GM18498 (cell line): Measurements from ENCODE around the gene STAT6.

Experiments used
- ATAC-seq: cut with Tn5 transposase; IDR thresholded peaks from one replicate; pipeline ENCODE4 v1.9.1; 2021; ENCODE audit warnings: mild to moderate bottlenecking, moderate library complexity; ENCODE audit not compliant: unreplicated experiment

Gene STAT6

DNA sequence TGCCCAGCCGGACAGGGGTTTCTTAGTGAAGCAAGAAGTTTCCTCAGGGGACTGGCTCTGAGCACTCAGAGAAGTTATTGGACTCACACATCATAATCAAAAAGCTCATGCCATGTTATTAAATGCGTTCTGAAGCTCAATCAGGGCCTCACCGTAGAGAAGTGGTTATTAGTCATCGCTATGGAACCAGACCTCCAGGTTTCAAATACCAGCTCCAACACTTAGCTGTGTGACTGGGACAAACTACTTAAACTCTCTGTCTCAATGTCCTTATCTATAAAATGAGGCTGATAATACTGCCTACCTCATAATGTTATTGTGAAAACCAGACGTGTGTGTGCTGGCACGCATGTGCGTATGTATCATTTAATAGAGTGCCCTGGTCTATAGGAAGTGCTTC, 7.3 kb downstream of the STAT6 start:
- no peak for ATAC-seq

DNA sequence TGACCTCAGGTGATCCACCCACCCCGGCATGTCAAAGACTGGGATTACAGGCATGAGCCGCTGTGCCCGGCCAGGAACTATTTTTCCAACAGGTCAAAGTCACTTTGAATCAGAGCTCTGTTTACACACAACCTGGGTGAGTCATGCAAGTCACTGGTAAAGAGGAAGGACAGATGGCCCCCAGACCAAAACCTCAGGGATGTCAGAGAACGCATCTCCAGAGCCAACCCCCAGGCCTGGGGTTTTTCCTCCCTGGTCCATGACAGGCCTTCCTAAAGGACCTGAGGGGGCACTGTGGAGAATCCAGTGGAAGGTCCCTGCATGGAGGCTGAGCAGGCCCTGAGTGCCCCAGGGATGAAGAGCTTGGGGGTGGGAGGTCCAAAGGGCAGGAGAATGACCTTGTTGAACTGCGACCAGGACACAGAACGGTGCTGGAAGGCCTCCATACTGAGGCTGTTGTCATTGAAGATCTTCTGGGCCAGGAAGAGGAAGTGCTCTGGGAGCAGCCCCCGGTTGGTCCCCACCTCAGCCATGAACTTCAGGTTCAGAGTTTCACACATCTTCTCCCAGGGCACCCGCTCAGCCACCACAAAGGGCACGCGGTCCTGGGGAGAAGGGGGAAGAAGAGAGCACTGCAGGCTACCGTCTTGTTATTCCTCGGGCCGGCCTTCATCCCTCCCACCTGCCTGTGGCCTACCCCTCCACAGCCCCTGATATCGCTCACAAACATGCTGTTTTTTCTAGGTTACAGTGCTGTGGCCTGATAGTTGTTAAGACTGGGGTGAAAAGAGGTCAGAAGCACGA, 9.1 kb downstream of the STAT6 start:
- no peak for ATAC-seq

DNA sequence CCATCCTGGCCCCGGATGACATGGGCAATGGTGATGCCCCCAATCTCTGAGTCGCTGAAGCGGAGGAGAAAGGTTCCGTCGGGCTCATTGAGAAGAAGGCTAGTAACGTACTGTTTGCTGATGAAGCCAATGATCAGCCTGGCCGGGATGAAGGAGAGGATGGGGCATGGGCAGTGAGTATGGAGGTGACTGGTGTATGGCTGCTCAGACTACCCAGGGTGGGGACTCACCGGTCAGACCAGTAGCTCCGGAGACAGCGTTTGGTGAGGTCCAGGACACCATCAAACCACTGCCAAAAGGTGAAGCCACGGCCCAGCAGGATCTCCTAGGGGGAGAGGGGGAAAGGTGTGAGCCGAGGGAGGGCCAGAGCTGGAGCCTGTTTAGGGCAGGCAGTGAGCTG, 11.4 kb downstream of the STAT6 start:
- ATAC-seq, result no peak

DNA sequence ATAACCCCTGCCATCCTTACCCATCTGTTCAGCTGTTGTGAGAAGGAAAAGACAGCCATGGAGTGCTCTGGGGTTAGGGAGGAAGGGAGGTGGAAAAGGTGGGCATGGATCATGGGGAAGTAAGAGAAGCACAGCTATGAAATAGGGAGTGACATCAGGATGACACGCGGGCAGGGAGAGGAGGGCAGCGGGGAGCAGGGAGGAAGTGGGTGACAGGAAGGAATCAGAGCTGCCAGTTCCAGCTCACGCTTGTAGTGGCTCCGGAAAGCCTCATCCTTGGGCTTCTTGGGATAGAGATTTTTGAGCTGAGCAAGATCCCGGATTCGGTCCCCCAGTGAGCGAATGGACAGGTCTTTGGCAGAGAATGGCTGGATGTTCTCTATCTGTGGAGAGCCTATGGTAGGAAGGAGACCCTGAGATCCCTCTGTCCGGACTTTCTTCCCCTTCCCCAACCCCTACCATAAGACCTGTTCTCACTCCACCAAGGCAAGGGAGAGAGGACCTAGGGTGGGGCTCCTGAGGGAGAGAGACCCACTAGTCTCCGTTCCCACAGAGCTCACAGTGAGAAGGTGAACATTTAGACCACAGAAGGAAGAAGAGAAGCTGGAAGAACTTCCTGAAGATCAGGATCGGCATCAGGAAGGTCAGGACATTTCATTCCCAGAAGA, 12.0 kb downstream of the STAT6 start:
- ATAC-seq, result no peak

DNA sequence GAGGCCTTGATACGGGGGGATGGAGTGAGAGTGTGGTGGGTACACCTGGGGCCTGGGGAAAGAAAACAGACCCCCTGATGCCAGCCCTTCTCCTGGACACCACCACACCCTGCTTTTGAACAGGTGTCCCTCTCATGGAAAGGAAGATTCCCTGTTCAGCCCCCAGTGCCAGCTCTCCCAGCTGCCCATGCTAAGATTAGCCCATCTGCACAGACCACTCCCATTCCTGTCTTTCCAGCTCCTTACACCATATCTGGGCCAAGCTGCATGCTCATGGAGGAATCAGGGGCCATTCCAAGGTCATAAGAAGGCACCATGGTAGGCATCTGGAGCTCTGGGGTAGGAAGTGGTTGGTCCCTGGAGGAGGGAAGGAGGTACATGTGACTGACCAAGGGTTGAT, 12.6 kb downstream of the STAT6 start:
- no peak for ATAC-seq

DNA sequence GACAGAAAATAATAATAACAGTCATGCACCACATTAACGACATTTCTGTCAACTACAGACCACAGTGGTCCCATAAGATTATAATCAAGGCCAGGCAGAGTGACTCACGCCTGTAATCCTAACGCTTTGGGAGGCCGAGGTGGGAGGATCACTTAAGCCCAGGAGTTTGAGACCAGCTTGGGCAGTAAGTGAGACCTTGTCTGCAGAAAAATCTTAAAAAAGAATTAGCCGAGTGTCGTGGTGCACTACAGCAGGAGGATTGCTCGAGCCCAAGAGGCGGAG, 13.7 kb downstream of the STAT6 start:
- no peak for ATAC-seq

DNA sequence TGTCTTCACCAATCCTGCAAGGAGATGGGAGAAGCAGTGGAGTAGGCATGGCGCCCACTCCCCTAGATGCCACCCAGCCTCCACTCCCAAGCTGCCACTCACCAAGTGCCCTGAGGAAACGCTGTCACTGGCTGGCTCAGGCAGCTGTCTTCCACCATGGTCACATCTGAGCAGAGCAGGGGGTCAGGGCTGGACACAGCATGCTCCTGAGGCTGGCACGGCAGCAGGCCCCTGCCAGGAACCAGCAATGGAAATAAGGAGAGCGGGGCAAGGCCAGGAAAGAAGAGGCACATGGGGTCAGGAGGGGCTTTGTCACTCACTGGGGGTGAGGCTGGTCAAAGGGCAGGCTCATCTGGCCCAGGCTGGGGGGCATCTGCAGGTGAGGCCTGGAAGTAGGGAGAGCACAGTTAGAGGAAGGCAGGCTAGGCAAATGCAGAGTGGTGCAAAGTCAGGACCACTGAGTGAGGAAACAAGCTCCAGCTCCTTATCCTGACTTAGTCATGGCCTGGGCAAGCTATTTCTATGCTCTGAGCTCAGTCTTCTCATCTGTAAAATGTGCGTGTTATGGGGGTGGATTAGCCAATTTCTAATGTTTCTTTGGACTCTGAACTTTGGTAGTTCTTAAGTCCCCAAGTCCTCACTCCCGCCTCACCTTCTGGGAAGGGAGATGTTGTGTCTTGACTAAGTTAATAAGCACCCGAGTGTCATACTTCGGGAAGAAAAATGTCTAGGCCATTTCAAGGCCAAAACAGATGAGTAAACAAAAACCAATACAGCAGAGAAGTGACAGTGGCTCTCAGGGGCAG, 14.2 kb downstream of the STAT6 start:
- ATAC-seq, result no peak

DNA sequence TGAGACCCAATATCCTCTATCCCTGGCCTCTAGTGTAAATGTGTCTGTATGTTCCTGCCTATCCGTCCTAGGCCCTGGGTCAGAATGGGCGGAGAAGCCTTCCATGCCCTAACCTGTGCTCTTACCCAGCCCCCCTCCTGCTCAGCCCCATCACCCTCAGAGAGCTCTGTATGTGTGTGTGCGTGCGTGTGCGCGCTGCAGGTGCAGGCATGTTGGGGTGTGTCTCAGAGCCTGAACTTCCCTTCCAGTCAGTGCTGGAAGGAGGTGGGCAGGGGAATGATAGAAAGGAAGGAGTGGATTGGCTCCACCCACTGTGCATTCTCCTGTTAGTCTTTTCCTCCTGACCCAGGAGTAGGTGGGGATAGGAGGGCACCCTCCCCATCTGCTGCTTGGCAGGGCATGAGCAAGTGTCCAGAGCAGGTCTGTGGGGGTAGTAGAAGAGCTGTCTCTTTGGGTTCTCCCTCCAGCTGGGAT, 15.0 kb downstream of the STAT6 start:
- no peak for ATAC-seq

DNA sequence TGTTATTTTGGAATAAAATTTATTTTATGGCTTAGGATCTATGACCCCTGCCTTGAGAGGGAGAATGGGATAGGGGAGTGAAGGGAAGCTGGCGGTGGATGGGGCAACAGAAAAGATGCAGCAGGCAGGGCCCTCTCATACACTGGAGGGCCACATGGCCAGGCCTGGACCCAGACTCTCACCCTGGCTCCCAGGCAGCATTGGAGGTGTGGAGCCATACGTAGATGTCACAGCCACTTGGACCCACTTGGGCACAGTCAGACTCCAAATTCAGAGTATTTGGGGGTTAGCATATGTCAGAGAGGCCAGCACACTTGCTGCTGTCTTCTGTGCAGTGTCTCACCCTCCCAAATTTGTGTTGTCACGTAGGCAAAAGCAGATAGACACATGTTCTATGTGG, 15.7 kb downstream of the STAT6 start:
- ATAC-seq, result no peak

DNA sequence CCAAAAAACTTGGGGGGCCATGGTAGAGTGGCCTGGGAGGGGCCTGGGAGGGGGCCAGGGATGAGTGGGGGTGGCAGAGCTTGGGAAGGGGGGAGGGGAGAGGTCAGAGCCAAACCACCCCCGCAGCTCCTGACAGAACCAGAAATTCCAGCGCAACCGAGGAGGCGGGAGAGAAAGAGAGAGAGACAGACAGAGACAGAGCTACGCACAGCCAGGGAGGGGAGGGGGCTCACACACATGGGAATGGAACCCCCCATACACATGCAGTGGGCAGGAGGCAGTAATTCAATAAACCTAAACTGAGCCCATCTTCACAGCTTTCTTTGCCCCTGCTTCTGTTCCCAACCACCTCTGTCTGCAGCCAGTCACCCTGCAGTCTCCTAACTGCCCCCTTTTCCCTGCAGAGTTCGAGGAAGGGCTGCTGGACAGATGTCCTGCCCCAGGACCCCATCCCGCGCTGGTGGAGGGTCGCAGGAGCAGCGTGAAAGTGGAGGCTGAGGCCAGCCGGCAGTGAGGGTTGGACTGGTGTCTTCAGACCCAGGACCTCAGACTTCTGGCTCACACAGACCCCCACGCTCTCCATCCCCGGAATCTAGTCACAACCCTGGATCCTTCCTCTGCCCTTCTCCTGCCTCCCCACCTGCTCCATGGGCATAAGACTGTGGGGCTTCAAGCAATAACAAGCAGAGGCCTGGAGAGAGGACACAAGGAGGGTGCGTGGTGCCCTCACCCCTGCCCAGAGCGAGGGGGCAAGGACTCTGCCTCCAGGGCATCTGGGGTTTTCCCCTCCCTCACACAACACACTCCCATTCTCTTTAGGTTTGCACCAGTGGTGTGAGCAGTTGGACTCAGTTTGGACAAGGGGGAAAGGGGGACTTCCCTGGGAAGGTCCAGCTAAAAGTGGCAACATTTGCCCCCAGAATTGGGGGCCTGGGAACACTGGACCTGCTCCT, 16.7 kb downstream of the STAT6 start:
- ATAC-seq, result no peak

DNA sequence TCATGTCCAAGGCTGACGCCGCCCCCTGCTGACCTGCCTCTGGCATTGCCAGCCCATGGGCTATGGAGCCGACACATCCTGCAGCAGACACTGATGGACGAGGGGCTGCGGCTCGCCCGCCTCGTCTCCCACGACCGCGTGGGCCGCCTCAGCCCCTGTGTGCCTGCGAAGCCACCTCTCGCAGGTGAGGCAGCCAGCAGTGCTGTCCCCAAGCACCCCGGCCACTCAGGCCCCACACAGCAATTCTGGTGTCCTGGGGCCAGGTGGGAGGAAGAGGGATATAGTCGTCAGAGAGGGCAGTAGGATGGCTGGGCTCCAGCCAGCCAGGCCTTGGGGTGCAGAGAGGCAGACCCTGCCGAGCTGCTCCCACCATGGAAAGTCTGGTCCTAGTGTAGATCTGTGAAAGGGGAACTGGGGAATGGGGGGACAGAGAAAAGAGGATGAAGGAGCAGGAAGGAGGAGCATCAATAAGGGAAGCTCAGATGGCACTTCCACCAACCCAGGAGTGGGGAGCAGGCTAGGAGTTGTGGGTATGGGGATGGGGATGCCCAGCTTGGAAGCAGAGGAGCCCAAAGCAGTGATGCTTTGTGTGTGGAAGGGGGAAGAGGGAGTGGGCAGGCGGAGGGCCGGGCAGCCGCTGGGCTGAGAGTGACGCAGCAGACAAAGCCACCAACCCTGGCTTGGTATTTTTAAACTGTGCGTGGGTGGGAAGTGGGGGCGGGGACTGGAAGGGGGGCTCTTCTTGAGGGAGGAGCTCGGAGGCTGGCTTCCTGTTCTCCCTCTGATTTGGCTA, 17.6 kb downstream of the STAT6 start:
- ATAC-seq, result no peak

DNA sequence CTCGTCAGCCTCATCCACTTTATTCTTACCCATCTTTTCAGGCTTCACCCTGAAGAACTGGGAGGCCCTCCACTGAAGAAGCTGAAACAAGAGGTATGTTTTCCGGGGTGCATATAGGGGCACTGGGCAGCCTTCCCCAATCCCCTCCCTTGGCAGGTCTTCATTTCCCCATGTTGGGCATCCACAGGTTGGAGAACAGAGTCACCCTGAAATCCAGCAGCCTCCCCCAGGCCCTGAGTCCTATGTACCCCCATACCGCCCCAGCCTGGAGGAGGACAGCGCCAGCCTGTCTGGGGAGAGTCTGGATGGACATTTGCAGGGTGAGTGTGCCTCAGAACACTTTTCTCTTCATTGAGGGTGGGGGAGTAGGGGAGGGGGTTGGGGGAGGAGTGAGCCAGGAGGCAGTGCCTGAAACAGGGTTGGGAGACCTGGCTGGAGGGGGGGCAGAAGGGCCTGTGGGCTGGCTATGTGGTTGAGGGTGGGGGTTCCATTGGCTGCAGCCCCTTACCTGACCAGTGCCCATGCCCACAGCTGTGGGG, 18.2 kb downstream of the STAT6 start:
- no peak for ATAC-seq

DNA sequence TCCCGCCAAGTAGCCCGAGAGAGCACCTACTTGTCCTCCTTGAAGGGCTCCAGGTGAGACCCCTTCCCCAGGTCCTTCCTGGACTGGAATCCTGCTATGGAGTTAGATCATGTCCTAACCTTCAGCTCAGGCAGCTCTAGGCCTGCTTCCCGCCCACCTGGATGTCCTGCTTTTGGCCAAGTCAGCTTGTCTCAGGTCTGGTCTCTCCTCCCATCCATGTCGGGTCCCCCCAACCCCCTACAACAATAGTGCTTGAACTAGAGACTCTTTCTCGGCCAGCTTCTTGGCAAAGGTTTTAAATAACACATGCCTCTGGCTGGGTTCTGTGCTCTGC, 18.7 kb downstream of the STAT6 start:
- ATAC-seq, result no peak

DNA sequence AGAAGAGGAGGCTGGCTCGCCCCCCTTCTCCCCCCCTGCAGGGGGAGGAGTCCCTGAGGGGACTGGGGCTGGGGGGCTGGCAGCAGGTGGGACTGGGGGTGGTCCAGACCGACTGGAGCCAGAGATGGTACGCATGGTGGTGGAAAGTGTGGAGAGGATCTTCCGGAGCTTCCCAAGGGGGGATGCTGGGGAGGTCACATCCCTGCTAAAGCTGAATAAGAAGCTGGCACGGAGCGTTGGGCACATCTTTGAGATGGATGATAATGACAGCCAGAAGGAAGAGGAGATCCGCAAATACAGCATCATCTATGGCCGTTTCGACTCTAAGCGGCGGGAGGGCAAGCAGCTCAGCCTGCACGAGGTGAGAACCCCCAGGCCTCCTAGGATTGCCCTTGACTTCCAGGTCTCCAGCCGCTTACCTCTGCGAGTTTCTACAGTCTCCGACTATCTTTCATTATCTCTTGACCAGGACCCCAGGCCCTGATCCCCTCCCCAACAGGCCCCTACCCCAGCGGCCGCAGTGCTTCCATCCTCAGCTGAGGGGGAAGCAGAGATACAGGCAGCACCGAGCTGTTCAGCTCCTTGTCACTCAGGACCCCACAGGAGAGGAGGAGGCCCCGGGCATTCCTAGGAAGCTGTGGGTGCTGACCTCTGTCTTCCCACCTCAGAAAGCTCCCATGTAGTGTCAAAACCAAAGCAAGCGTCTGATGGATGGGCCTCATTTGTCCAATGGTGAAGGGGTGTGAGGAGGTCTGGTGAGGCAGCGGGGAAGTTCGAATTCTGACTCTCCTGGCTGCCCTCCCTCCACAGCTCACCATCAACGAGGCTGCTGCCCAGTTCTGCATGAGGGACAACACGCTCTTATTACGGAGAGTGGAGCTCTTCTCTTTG, 19.3 kb downstream of the STAT6 start:
- ATAC-seq, result no peak

DNA sequence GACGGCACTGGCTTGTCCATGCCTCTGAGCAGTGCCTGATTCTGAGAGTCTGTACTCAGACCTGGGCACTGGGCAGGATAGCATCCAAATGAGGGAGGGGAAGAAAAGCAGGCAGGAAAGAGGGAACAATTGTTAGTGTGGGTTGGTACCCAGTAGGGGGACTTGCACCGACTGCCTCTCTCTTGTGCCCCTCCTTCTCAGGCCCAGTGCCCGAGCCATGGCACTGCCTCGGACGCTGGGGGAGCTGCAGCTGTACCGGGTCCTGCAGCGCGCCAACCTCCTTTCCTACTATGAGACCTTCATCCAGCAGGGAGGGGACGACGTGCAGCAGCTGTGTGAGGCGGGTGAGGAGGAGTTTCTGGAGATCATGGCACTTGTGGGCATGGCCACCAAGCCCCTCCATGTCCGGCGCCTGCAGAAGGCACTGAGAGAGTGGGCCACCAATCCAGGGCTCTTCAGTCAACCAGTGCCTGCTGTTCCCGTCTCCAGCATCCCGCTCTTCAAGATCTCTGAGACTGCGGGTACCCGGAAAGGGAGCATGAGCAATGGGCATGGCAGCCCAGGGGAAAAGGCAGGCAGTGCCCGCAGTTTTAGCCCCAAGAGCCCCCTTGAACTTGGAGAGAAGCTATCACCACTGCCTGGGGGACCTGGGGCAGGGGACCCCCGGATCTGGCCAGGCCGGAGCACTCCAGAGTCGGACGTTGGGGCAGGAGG, 20.1 kb downstream of the STAT6 start:
- ATAC-seq, result no peak

DNA sequence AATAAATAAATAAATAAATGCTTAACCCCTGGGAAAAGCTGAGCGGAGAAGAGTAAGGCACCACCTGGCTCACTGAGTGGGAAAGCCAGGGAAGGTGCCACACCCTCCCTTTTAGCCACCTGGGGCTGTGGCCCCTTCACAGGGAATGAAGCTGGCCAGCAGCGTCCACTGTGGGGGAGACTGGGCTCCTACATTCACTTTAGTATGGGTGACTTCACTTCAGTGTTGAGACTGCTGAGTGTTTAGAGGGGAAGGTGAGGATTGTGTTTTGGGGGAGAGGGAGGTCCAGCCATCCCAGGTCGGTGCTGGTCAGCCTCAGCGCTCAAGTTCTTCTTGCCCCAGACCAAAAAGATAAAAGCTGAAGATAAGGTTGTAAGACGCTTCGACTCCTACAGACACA, 20.7 kb downstream of the STAT6 start:
- no peak for ATAC-seq

DNA sequence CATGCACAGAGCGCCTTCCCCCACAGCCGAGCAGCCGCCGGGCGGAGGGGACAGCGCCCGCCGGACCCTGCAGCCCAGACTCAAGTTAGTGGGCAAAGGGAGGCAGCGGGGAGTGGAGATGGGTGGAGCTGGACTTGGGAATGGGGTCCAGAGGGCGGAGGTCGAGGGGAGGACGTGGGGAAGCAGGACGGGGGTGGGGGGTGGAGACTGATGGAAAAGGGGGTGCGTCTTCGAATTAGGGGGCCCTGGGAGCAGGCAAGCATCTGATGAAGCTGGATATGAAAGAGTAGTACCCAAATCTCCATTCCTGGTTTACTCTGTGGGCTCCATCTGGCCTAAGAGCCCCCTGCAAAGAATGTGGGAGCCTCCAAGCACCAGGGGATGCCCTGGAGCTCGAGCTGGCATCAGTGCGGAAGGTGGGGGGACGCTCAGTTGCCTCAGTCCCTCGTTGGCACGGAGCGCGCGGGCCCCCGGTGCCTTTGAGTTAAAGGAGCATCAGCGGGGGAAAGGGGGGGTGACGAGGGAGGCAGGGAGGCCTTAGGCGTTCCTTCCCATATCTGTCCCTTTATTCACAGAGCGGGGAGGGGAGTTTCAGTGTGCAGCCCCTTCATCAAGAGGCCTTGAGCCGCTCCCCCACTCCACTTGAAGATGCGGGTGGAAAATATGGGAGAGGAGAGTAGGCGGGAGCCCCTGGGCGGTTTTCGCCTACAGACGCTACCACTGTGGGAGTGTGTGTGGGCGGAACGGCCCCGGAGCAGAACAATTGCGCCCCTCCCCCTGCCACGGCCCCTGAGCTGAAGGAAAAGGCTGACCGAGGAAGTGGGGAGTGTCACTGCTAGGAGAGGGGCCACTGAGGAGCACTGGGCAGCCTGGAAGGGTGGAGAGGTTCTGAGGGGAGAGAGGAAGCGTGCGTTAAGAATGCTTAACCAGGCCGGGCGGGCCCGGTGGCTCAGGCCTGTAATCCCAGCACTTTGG, 21.6 kb downstream of the STAT6 start:
- ATAC-seq, result no peak
